Measurements from ENCODE around the gene NAV3. TPM values are rescaled to one million over a fixed set of nuclear protein-coding genes. Genes with fewer than 3 reads are reported as not detected.

NAV3 gene
- total and polyA plus RNA-seq, 9 of the 15 experiments (the other 6 are each of a cell fraction or from before 2014, with no cell fraction given), result 0.04 TPM; not detected in 8

DNA sequence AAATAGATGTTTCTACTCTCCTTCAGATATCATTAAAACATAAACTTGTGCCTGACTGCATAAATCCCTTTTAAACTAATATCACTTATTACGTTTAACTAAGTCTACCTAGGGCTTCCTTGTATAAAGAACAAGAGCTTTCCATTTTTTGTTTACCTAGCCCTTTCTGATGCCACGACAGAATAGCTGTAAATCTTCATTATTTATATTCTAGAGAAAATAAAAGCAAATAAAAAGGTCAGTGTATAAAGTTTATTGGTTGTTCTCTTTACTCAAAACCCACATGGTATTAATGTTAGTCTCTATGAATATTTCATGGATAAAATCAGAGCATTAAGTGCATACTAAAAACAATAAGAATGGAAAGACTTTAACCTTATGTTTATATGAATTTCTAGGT lies 269.1 kb downstream of the NAV3 start:
- Histone ChIP-seq H3K9me3 (replicated peaks; ENCODE audit: control insufficient read depth, insufficient read depth, low read depth, low read length) (no peaks in the 10 kb centered on the region), H3K27ac (ENCODE audit: extremely low read depth, low read depth, low read length) (no peak overlapping the region), H3K4me3 (no peak overlapping the region), H4K20me1 (replicated peaks; ENCODE audit: control insufficient read depth, insufficient read depth, low read length) (no peaks in the 10 kb centered on the region), H3K9ac (ENCODE audit: insufficient read depth in 1 of 2, low read depth in 2 of 2, low read length in 2 of 2) (no peak overlapping the region), H3K4me1 (replicated peaks in 1 of 2; ENCODE audit: control insufficient read depth in 2 of 2, insufficient read depth in 2 of 2, low read length in 2 of 2) (no peaks in the 10 kb centered on the region), H3K9me1 (ENCODE audit: control insufficient read depth, insufficient read depth, low read length) (no peaks in the 10 kb centered on the region), H3K36me3 (ENCODE audit: control insufficient read depth, insufficient read depth, low read length) (no peaks in the 10 kb centered on the region), H3K4me2 (ENCODE audit: insufficient read depth, low read length) (no peak overlapping the region), H3K79me2 (ENCODE audit: control insufficient read depth, insufficient read depth, low read length) (no peaks in the 10 kb centered on the region), H3K27me3 (ENCODE audit: control insufficient read depth in 2 of 2, insufficient read depth in 2 of 2, low read length in 2 of 2) (no peaks in the 10 kb centered on the region), H2AFZ (ENCODE audit: low read depth, low read length) (no peak overlapping the region)
- intact Hi-C loops (cut with micrococcal nuclease) (no loop called here), in situ Hi-C loops (cut with MboI) (no loop called here)
- ATAC-seq, result no peak
- BruUV-seq (replicated peaks), result no TSS peak
- no peak for FAIRE-seq
- TF ChIP-seq NFE2L1 (tag; IDR thresholded peaks at IDR 0.05; ENCODE audit: borderline replicate concordance, low read depth), result no peak
- no peak for TF ChIP-seq TRIM24 (IDR thresholded peaks at IDR 0.05)
- TF ChIP-seq LEF1 (IDR thresholded peaks at IDR 0.05), result no peak
- TF ChIP-seq L3MBTL2 (IDR thresholded peaks at IDR 0.05), result no peak
- TF ChIP-seq FOXJ3 (CRISPR knock-in tag; IDR thresholded peaks at IDR 0.05), result no peak
- TF ChIP-seq, protein P1, sequence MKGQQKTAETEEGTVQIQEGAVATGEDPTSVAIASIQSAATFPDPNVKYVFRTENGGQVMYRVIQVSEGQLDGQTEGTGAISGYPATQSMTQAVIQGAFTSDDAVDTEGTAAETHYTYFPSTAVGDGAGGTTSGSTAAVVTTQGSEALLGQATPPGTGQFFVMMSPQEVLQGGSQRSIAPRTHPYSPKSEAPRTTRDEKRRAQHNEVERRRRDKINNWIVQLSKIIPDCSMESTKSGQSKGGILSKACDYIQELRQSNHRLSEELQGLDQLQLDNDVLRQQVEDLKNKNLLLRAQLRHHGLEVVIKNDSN (CRISPR knock-in tag; IDR thresholded peaks at IDR 0.05), result no peak
- TF ChIP-seq, protein P2, sequence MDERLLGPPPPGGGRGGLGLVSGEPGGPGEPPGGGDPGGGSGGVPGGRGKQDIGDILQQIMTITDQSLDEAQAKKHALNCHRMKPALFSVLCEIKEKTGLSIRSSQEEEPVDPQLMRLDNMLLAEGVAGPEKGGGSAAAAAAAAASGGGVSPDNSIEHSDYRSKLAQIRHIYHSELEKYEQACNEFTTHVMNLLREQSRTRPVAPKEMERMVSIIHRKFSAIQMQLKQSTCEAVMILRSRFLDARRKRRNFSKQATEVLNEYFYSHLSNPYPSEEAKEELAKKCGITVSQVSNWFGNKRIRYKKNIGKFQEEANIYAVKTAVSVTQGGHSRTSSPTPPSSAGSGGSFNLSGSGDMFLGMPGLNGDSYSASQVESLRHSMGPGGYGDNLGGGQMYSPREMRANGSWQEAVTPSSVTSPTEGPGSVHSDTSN (CRISPR knock-in tag; IDR thresholded peaks at IDR 0.05; ENCODE audit: low read depth), result no peak
- TF ChIP-seq, protein P2 (tag; conservative IDR thresholded peaks at IDR 0.05; ENCODE audit: low read depth), result no peak
- TF ChIP-seq C11orf30 (IDR thresholded peaks at IDR 0.05; ENCODE audit: low read depth), result no peak
- TF ChIP-seq SAFB2 (IDR thresholded peaks at IDR 0.05; ENCODE audit: borderline replicate concordance, low read depth, low read length, severe bottlenecking), result no peak
- no peak for DNase-seq (ENCODE audit: extremely low read depth in 1 of 4, low spot score in 3 of 4)
- CTCF ChIA-PET (ENCODE audit: low intra/inter-chr PET ratio), result no interaction called here
- POLR2A ChIA-PET, result no interaction called here
- WGBS (ENCODE audit: insufficient coverage, low coverage, missing lambda C conversion rate), result 0% methylated on average over 2 of the region's 2 CpGs
